ENCODE data around the gene SLC13A3. TPM values are rescaled to one million over a fixed set of nuclear protein-coding genes. Genes with fewer than 3 reads are reported as not detected.

The SLC13A3 gene
- total and polyA plus RNA-seq, 2 of the 4 experiments (the other 2 are of a cell fraction), result 2.5 to 4.2 TPM

DNA sequence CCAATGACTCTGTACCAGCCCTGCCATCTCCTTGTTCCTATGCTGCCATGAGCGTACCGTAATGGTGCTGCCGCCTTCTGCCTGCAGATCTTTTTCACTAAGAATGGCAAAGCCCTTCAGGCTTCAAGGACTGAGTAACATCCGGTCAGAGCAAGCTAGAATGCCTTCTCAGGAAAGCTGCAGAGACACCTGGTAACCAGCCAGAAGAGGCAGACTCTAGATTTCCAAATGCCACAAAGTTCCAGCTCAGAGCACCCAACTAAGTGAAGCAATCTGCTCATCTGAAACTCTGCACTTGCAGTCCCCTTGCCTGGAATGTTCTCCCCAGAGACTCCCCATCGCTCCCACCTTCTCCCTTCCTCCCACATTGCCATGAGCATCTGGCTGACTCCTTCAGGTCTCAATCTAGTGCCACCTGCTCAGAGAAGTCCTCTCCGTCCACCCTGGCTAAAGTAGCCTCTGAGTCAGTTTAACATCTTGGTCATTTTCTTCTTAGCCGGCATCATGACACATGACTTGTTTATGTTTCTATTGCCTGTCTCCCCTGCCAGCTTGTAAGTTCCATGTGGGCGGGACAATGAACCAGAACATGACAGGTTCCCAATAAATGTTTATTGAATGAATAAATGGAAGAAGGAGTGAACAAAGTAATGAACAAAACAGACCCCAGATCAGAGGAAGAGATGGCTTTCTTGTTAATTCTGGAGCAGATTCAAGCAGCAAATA is 93.9 kb downstream of the SLC13A3 start:
- intact Hi-C loops (cut with micrococcal nuclease) (loop anchor here (5.0 kb wide), 1 partner anchor 125 kb away; no protein-coding TSS in a partner anchor), dilution Hi-C loops (cut with HindIII; ENCODE audit: low sequenced_read_pairs, unreplicated experiment) (no loop called here)

More for the DNA sequence above, 93.9 kb downstream of the SLC13A3 start:
- WGBS, 2 experiments (ENCODE audit: extremely low coverage in 2 of 2, insufficient read length in 1 of 2), result 96% methylated on average over 4 of the region's 8 CpGs; no CpG with 5 or more reads in 1 of the 2 experiments
- Histone ChIP-seq H2AK5ac (ENCODE audit: low read depth, low read length) (no peak overlapping the region), H3K27ac (ENCODE audit: insufficient read depth, low read length) (no peak overlapping the region), H3K9ac (ENCODE audit: low read depth, low read length) (no peak overlapping the region), H3K4me2 (ENCODE audit: low read depth, low read length) (no peak overlapping the region), H4K8ac (ENCODE audit: low read depth in 2 of 2, low read length in 2 of 2) (no peak overlapping the region), H3K56ac (ENCODE audit: extremely low read depth, insufficient read depth, low read length) (no peak overlapping the region), H4K20me1 (ENCODE audit: insufficient read depth, low read length) (no peaks in the 10 kb centered on the region), H3K9me3 (ENCODE audit: control insufficient read depth, insufficient read depth, low read length) (no peaks in the 10 kb centered on the region), H2AFZ (replicated peaks; ENCODE audit: low read length, poor library complexity) (peak overlapping the region; percentile 18), H3K23ac (ENCODE audit: low read depth, low read length) (no peak overlapping the region), H2AK9ac (replicated peaks; ENCODE audit: low read depth, low read length, poor library complexity) (no peak overlapping the region), H3K36me3 (ENCODE audit: control insufficient read depth, insufficient read depth, low read length) (no peaks in the 10 kb centered on the region), H3K18ac (ENCODE audit: low read depth, low read length) (no peak overlapping the region), H2BK120ac (ENCODE audit: low read depth, low read length) (no peak overlapping the region), H3K9me1 (ENCODE audit: insufficient read depth, low read length) (no peaks in the 10 kb centered on the region; the same call in 1 of the 2 replicates), H4K5ac (ENCODE audit: low read depth, low read length) (no peak overlapping the region), H3K4me3 (ENCODE audit: insufficient read depth, low read depth, low read length) (no peak overlapping the region), H3K4ac (ENCODE audit: low read depth, low read length) (no peak overlapping the region), H4K91ac (ENCODE audit: insufficient read depth, low read depth, low read length) (no peak overlapping the region), H3K14ac (replicated peaks; ENCODE audit: low read depth, low read length) (no peak overlapping the region), H3K27me3 (ENCODE audit: control insufficient read depth, insufficient read depth, low read length) (no peaks in the 10 kb centered on the region; the same call in 1 of the 2 replicates), H2BK5ac (ENCODE audit: low read depth, low read length, poor library complexity, severe bottlenecking) (no peak overlapping the region), H3K79me1 (ENCODE audit: low read depth in 1 of 2, low read length in 2 of 2) (no peaks in the 10 kb centered on the region), H3K4me1 (ENCODE audit: control insufficient read depth, insufficient read depth, low read length) (peaks cover 1% of the 10 kb centered on the region; the same call in 1 of the 2 replicates), H2BK20ac (ENCODE audit: low read depth, low read length) (no peak overlapping the region), H2BK15ac (ENCODE audit: low read depth, low read length) (no peak overlapping the region)
- ChIA-PET CTCF (no interaction called here), POLR2A (ENCODE audit: unreplicated experiment) (no interaction called here)
- TF ChIP-seq CEBPB (IDR thresholded peaks at IDR 0.05; ENCODE audit: low read depth, low read length) (peak; percentile 17; the same call in 1 of the 2 replicates), FOS (IDR thresholded peaks at IDR 0.05; ENCODE audit: low read depth, low read length) (no peak)
- ATAC-seq (ENCODE audit: low read depth), result no peak
- BruUV-seq (replicated peaks), result no TSS peak
- in situ Hi-C loops (cut with MboI; ENCODE audit: low sequenced_read_pairs), result no loop called here
- peak; percentile 60 for DNase-seq
